NCI-H128 (cell line): ENCODE results near the gene POGZ.

Experiments
- DNase-seq: peaks from one replicate; lab custom pipeline; 2025; ENCODE audit not compliant: unreplicated experiment; lab: John Stamatoyannopoulos, UW

POGZ gene

GRCh38 chr1:151459331-151460046 is at the start of gene POGZ:
Gene POGZ (minus strand): TSS chr1:151459494. CDS start chr1:151442204, 17,290 bp downstream.
- peak; percentile 93 for DNase-seq

- no peak for DNase-seq
Measured at GRCh38 chr1:151508833-151509232, 49.5 kb upstream of the POGZ start.

GRCh38 chr1:151504759-151505158 is 45.5 kb upstream of the POGZ start:
- no peak for DNase-seq

- no peak for DNase-seq
Measured at GRCh38 chr1:151504252-151504651, 45.0 kb upstream of the POGZ start.

- DNase-seq = no peak
Measured at GRCh38 chr1:151502859-151503780, 43.8 kb upstream of the POGZ start.

- DNase-seq = no peak
Measured at GRCh38 chr1:151502035-151502700, 42.9 kb upstream of the POGZ start.

GRCh38 chr1:151501474-151501873 is 42.2 kb upstream of the POGZ start:
- no peak for DNase-seq

- no peak for DNase-seq
Measured at GRCh38 chr1:151499930-151500329, 40.6 kb upstream of the POGZ start.

GRCh38 chr1:151499365-151499764 is 40.1 kb upstream of the POGZ start:
- DNase-seq = no peak

GRCh38 chr1:151495316-151495715 is 36.0 kb upstream of the POGZ start:
- DNase-seq = no peak

GRCh38 chr1:151494741-151495281 is 35.5 kb upstream of the POGZ start:
- DNase-seq = no peak

GRCh38 chr1:151493042-151493441 is 33.7 kb upstream of the POGZ start:
- no peak for DNase-seq

GRCh38 chr1:151492120-151492519 is 32.8 kb upstream of the POGZ start:
- DNase-seq = no peak

GRCh38 chr1:151491641-151492040 is 32.3 kb upstream of the POGZ start:
- no peak for DNase-seq

- no peak for DNase-seq
Measured at GRCh38 chr1:151486557-151486956, 27.3 kb upstream of the POGZ start.

GRCh38 chr1:151485685-151486255 is 26.5 kb upstream of the POGZ start:
- no peak for DNase-seq

- DNase-seq = no peak
Measured at GRCh38 chr1:151482017-151482416, 22.7 kb upstream of the POGZ start.

- no peak for DNase-seq
Measured at GRCh38 chr1:151479462-151479861, 20.2 kb upstream of the POGZ start.

- no peak for DNase-seq
Measured at GRCh38 chr1:151478923-151479322, 19.6 kb upstream of the POGZ start.

GRCh38 chr1:151478140-151478812 is 19.0 kb upstream of the POGZ start:
- DNase-seq = no peak
